C4-2B (cell line): Measurements from ENCODE around the gene PLSCR1.

ENCODE experiments used
- ZFX ChIP-seq: fragments of 450-650 bp; IDR thresholded peaks from 2 replicates; pipeline ENCODE4 v1.6.1; 2017
- TF ChIP-seq, protein P1 (sequence below): fragments of 450-650 bp; conservative IDR thresholded peaks from 2 replicates; pipeline ENCODE4 v1.5.1; 2017; ENCODE audit warnings: mild to moderate bottlenecking

DNA sequence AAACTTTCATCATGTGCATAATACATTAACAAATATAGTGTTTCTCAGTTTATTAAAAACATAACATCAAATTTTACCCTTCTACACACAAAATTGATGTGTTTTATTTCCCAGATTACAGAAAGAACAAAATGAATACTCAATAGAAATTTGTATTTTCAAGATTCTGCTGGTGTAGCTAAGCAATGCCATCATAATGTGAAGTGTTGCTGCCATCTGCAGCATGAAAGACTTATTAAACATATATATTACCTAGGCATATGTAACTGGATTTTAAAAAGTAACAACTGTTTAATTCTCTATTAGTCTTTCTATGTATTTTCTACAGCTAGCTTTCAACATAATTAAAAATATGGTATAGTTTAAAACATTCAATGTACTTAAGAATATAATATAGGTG, 33.3 kb upstream of the PLSCR1 start:
- TF ChIP-seq ZFX: no peak
- TF ChIP-seq, protein P1, sequence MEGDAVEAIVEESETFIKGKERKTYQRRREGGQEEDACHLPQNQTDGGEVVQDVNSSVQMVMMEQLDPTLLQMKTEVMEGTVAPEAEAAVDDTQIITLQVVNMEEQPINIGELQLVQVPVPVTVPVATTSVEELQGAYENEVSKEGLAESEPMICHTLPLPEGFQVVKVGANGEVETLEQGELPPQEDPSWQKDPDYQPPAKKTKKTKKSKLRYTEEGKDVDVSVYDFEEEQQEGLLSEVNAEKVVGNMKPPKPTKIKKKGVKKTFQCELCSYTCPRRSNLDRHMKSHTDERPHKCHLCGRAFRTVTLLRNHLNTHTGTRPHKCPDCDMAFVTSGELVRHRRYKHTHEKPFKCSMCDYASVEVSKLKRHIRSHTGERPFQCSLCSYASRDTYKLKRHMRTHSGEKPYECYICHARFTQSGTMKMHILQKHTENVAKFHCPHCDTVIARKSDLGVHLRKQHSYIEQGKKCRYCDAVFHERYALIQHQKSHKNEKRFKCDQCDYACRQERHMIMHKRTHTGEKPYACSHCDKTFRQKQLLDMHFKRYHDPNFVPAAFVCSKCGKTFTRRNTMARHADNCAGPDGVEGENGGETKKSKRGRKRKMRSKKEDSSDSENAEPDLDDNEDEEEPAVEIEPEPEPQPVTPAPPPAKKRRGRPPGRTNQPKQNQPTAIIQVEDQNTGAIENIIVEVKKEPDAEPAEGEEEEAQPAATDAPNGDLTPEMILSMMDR: peak; percentile 50
